Peyer's patch (tissue), 4 donors: ENCODE measurements around the gene BDNF.

Experiments used
- POLR2A ChIP-seq, 2 donors: fragments of 450-650 bp; IDR thresholded peaks; one replicate each; pipeline ENCODE4 v1.5.1; 2017; ENCODE audit warnings: antibody characterized with exemption in 2 of 2, mild to moderate bottlenecking in 2 of 2, moderate library complexity in 2 of 2
- TF ChIP-seq, protein P1 (sequence below), 6 experiments: fragments of 450-650 bp in 4 of 6; fragments of 200-600 bp in 2 of 6; sonication (generic) in 1 of 6; IDR thresholded peaks; one replicate each; pipeline ENCODE4 v1.5.1; 2017 to 2019; ENCODE audit warnings: antibody characterized with exemption in 6 of 6, mild to moderate bottlenecking in 3 of 6, moderate library complexity in 1 of 6

DNA sequence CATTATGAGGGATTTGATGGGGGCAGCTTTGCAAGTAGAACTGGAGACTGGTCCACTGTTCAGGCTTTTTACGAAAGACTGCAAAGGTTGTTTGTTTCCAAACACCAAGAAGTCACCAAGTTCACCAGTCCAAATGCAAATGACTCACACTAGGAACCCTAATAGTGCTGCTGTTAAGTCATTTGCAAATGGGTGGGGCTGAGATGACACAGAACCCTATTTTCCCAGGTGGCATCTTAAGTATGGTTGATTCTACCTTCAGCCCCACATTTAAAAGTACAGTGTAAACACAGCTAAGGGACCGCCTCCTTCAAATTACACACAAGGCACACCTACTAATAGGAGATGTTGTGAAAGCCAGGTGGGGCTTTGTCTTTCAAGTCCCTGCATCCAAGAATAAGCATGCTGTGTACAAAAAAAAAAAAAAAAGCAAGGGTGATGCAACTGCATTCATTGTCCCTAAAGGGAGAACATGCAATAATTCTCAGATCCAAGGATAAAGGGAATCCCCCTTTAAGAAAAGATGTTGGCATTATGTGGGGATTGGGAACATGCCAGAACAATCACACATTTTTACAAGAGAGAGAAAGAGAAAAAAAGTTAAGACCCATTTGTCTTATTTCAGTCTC, 27.3 kb downstream of the BDNF start:
- TF ChIP-seq POLR2A (IDR thresholded peaks at IDR 0.05) = no peak
- TF ChIP-seq, protein P1, sequence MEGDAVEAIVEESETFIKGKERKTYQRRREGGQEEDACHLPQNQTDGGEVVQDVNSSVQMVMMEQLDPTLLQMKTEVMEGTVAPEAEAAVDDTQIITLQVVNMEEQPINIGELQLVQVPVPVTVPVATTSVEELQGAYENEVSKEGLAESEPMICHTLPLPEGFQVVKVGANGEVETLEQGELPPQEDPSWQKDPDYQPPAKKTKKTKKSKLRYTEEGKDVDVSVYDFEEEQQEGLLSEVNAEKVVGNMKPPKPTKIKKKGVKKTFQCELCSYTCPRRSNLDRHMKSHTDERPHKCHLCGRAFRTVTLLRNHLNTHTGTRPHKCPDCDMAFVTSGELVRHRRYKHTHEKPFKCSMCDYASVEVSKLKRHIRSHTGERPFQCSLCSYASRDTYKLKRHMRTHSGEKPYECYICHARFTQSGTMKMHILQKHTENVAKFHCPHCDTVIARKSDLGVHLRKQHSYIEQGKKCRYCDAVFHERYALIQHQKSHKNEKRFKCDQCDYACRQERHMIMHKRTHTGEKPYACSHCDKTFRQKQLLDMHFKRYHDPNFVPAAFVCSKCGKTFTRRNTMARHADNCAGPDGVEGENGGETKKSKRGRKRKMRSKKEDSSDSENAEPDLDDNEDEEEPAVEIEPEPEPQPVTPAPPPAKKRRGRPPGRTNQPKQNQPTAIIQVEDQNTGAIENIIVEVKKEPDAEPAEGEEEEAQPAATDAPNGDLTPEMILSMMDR (IDR thresholded peaks at IDR 0.05) = no peak
